NCI-H446 (cell line): ENCODE measurements around the gene RHO.
"Not testable (repeated sequence)": the region's sequence is repeated elsewhere in the genome, so short reads cannot be mapped to it uniquely, and the experiment has no call there.

Experiments used
- DNase-seq, 2 experiments: peaks; one replicate each; lab custom pipeline; 2025; lab: John Stamatoyannopoulos, UW

RHO gene

GRCh38 chr3:129543156-129543790 is 14.8 kb downstream of the RHO start, which contains the start of gene H1-8:
Gene H1-8, plus strand, starts transcription at chr3:129543175. Its CDS starts 44 bp downstream, at chr3:129543219.
- no peak for DNase-seq

- DNase-seq: no peak
Observed at GRCh38 chr3:129543999-129544398, 15.6 kb downstream of the RHO start.

GRCh38 chr3:129545951-129546350 is 17.5 kb downstream of the RHO start:
- DNase-seq: not testable (repeated sequence)

- no peak for DNase-seq
Observed at GRCh38 chr3:129547241-129547640, 18.8 kb downstream of the RHO start.

GRCh38 chr3:129548104-129548965 is 19.9 kb downstream of the RHO start:
- DNase-seq: no peak

- no peak for DNase-seq
Observed at GRCh38 chr3:129549006-129549800, 20.8 kb downstream of the RHO start.

GRCh38 chr3:129549805-129550204 is 21.4 kb downstream of the RHO start:
- no peak for DNase-seq

GRCh38 chr3:129552287-129553050 is 24.0 kb downstream of the RHO start:
- no peak for DNase-seq

- no peak for DNase-seq
Observed at GRCh38 chr3:129553171-129553570, 24.7 kb downstream of the RHO start.

GRCh38 chr3:129553719-129554118 is 25.3 kb downstream of the RHO start:
- DNase-seq: no peak

GRCh38 chr3:129554356-129555152 is 26.1 kb downstream of the RHO start:
- no peak for DNase-seq

- DNase-seq: peak in 1 of 2 experiments; percentile 16
Observed at GRCh38 chr3:129555153-129555550, 26.7 kb downstream of the RHO start.

- no peak for DNase-seq
Observed at GRCh38 chr3:129555616-129556357, 27.3 kb downstream of the RHO start.

- no peak for DNase-seq
Observed at GRCh38 chr3:129556358-129556695, 27.9 kb downstream of the RHO start.

- no peak for DNase-seq
Observed at GRCh38 chr3:129556890-129557547, 28.6 kb downstream of the RHO start.

GRCh38 chr3:129557548-129557894 is 29.1 kb downstream of the RHO start:
- no peak for DNase-seq

- DNase-seq: no peak
Observed at GRCh38 chr3:129558081-129558771, 29.8 kb downstream of the RHO start.

GRCh38 chr3:129558772-129559564 is 30.5 kb downstream of the RHO start:
- DNase-seq: no peak
